Chondrocyte (in vitro differentiated cells): Measurements from ENCODE around the gene IGFN1. TPM values are rescaled to one million over a fixed set of nuclear protein-coding genes. Genes with fewer than 3 reads are reported as not detected.

ENCODE experiments used
- DNase-seq: peaks from one replicate; pipeline ENCODE4 v3.0.0; 2021; ENCODE audit warnings: mixed read lengths, low spot score
- H3K27ac Mint-ChIP-seq: one replicate; pipeline ENCODE4 v1.8.0; 2021; ENCODE audit warnings: mild to moderate bottlenecking, moderate library complexity, mixed read lengths; ENCODE audit not compliant: unreplicated experiment
- H3K27me3 Mint-ChIP-seq: 2 replicates; pipeline ENCODE4 v1.8.0; 2021; ENCODE audit warnings: low read depth, mixed read lengths
- H3K36me3 Mint-ChIP-seq: 2 replicates; pipeline ENCODE4 v1.8.0; 2021; ENCODE audit warnings: low read depth, mixed read lengths
- H3K4me1 Mint-ChIP-seq: 2 replicates; pipeline ENCODE4 v1.8.0; 2021; ENCODE audit warnings: low read depth, mild to moderate bottlenecking, mixed read lengths
- H3K4me3 Mint-ChIP-seq: one replicate; pipeline ENCODE4 v1.8.0; 2021; ENCODE audit warnings: mild to moderate bottlenecking, moderate library complexity, mixed read lengths; ENCODE audit not compliant: unreplicated experiment
- H3K9me3 Mint-ChIP-seq: 2 replicates; pipeline ENCODE4 v1.8.0; 2021; ENCODE audit warnings: low read depth, mixed read lengths
- total RNA-seq: library from RNA; stranded (reverse); gene quantifications from 3 replicates; pipeline ENCODE4 v1.2.1, GENCODE V29; 2021
- TF ChIP-seq, protein P1 (sequence below): fragments of 200-600 bp; sonication (generic); IDR thresholded peaks from 2 replicates; pipeline ENCODE4 v1.5.0; 2021; ENCODE audit warnings: antibody characterized with exemption, mild to moderate bottlenecking, moderate library complexity

The IGFN1 gene
- total RNA-seq, 1 donor from 2014 or later: 1.9 TPM

DNA sequence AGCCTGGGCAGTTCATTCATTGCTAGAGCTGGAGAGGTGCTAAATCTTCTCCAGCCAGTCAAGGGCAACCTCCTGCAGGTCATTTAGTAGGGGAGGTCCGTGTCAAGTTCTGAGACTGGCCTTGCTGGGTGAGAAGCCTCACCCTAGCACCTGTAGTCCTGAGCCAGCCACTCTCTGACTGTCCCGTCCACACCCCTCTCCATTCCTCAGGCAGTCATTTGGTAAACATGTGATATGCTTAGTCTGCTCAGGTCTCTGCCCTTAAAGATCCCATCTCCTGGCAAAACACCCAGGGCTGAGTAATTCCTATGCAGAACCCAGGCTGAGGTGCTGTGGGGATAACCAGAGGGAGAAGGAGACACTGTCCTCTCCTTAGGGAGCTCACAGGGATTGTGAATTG lies 13.7 kb upstream of the IGFN1 start:
- Mint-ChIP-seq H3K4me1 (peaks cover under 1% of the 10 kb centered on the region), H3K9me3 (peaks cover 8% of the 10 kb centered on the region), H3K27ac (no peak overlapping the region), H3K4me3 (no peak overlapping the region), H3K27me3 (peaks cover 10% of the 10 kb centered on the region), H3K36me3 (peaks cover 1% of the 10 kb centered on the region)
- TF ChIP-seq, protein P1, sequence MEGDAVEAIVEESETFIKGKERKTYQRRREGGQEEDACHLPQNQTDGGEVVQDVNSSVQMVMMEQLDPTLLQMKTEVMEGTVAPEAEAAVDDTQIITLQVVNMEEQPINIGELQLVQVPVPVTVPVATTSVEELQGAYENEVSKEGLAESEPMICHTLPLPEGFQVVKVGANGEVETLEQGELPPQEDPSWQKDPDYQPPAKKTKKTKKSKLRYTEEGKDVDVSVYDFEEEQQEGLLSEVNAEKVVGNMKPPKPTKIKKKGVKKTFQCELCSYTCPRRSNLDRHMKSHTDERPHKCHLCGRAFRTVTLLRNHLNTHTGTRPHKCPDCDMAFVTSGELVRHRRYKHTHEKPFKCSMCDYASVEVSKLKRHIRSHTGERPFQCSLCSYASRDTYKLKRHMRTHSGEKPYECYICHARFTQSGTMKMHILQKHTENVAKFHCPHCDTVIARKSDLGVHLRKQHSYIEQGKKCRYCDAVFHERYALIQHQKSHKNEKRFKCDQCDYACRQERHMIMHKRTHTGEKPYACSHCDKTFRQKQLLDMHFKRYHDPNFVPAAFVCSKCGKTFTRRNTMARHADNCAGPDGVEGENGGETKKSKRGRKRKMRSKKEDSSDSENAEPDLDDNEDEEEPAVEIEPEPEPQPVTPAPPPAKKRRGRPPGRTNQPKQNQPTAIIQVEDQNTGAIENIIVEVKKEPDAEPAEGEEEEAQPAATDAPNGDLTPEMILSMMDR: no peak
- no peak for DNase-seq

DNA sequence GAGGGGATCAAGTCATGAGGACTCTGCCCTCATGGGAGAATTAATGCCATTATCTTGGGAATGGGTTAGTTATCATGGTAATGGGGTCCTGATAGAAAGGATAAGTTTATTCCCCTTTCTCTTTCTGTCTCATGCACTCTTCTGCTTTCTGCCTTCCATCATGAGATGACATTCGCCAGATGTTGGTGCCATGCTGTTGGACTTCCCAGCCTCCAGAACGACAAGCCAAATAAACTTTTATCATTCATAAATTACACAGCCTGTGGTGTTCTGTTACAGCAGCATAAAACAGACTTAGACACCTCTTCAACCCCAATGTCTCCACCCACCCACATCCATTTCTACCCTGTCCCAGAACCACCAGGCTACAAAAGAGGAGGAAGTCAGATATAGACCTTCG lies 11.9 kb upstream of the IGFN1 start:
- Mint-ChIP-seq H3K27ac (no peak overlapping the region), H3K4me1 (no peaks in the 10 kb centered on the region), H3K9me3 (peaks cover 8% of the 10 kb centered on the region), H3K27me3 (peaks cover 10% of the 10 kb centered on the region), H3K4me3 (no peak overlapping the region), H3K36me3 (peaks cover 1% of the 10 kb centered on the region)
- no peak for DNase-seq
- TF ChIP-seq, protein P1: no peak

DNA sequence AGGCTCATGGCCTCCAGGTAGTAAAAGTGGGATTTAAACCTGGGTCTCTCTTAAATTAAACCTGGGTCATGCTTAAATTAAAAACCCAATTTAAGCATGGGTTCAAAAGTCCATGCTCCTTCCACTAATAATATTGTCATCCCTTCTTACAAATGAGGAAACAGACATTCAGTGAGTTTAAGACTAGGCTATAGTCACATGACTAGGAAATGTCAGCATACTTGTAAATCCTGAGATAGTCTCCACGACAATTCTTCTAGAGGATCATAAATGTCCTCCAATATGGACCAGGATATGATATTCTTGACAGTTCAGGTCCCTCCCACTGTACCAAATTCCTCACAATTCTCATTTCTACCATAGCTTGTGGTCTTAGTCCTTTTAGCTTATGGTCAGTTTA lies 10.5 kb upstream of the IGFN1 start:
- Mint-ChIP-seq H3K9me3 (peaks cover 8% of the 10 kb centered on the region), H3K4me1 (peaks cover 11% of the 10 kb centered on the region), H3K36me3 (peaks cover 1% of the 10 kb centered on the region), H3K27ac (no peak overlapping the region), H3K4me3 (no peak overlapping the region), H3K27me3 (peaks cover 10% of the 10 kb centered on the region)
- no peak for DNase-seq
- TF ChIP-seq, protein P1: no peak

DNA sequence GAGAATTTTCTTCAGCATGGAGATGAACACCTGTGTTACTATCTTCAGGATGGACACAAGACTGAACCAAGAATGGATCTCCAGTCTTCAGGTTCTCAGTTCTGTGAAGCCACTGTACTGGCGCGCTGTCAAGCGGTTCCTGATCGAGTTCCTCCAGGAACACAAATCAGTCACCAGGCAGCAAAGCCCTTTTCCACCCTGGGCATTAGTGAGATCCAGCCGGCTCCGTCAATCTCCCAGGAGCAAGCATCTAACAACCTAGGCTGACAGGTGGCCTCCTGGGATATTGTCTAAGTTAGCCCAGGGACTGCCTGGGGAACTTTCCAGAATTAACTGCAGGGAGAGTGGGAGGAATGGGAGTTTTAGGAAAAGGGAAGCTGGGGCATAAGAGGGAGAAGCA lies 9.7 kb upstream of the IGFN1 start:
- Mint-ChIP-seq H3K4me3 (no peak overlapping the region), H3K4me1 (peaks cover 12% of the 10 kb centered on the region), H3K27ac (no peak overlapping the region), H3K27me3 (peaks cover 10% of the 10 kb centered on the region), H3K9me3 (peaks cover 8% of the 10 kb centered on the region), H3K36me3 (peaks cover 1% of the 10 kb centered on the region)
- no peak for DNase-seq
- TF ChIP-seq, protein P1: no peak

DNA sequence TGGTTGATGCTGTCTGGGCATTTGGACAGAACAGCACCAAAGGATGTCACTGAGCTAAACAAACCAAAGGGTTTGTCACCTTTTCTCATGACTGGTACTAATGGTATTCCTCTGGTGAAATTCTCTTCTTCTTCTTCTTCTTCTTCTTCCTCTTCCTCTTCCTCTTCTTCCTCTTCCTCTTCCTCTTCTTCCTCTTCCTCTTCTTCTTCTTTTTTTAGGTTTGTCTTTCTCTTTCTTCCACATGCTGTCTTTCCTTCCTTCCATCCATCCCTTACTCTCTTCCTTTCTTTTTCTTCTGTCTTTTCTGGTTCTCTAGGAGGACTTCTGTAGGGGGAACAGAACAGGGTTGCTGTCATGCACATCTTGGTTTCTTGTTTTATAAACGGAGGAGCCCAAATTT lies 9.3 kb upstream of the IGFN1 start:
- Mint-ChIP-seq H3K27ac (no peak overlapping the region), H3K4me1 (peaks cover 12% of the 10 kb centered on the region), H3K4me3 (no peak overlapping the region), H3K27me3 (peaks cover 10% of the 10 kb centered on the region), H3K36me3 (peaks cover 1% of the 10 kb centered on the region), H3K9me3 (peaks cover 8% of the 10 kb centered on the region)
- TF ChIP-seq, protein P1: no peak
- DNase-seq: no peak
